AG04449 (cell line): Measurements from ENCODE around the gene LUC7L2.
"Not testable (repeated sequence)": the region's sequence is repeated elsewhere in the genome, so short reads cannot be mapped to it uniquely, and the experiment has no call there.

Experiments used
- CTCF ChIA-PET: fragments of 350-600 bp; formaldehyde crosslinking; extraction: SDS; loops from one replicate; lab custom pipeline; 2021; ENCODE audit warnings: antibody characterized with exemption; lab: Yijun Ruan, JAX
- POLR2A ChIA-PET: fragments of 400-600, 350-600 bp; formaldehyde crosslinking; extraction: SDS; loops from one replicate; lab custom pipeline; 2020; ENCODE audit warnings: antibody characterized with exemption, inconsistent platforms; lab: Yijun Ruan, JAX
- DNase-seq: peaks from one replicate; pipeline ENCODE4 v3.0.0-alpha.2; 2010; ENCODE audit warnings: low read depth, low spot score
- H3K4me3 ChIP-seq: 2 replicates; pipeline ENCODE4 v1.5.1; 2011; ENCODE audit warnings: low read depth, mild to moderate bottlenecking, control low read depth, low read length
- TF ChIP-seq, protein P1 (sequence below): IDR thresholded peaks from one replicate; pipeline ENCODE4 v1.5.1; 2011; ENCODE audit warnings: mild to moderate bottlenecking, moderate library complexity, low read length, control low read depth, inconsistent platforms; ENCODE audit not compliant: insufficient read depth; ENCODE audit errors: missing control alignments

The LUC7L2 gene, protein sequence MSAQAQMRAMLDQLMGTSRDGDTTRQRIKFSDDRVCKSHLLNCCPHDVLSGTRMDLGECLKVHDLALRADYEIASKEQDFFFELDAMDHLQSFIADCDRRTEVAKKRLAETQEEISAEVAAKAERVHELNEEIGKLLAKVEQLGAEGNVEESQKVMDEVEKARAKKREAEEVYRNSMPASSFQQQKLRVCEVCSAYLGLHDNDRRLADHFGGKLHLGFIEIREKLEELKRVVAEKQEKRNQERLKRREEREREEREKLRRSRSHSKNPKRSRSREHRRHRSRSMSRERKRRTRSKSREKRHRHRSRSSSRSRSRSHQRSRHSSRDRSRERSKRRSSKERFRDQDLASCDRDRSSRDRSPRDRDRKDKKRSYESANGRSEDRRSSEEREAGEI

DNA sequence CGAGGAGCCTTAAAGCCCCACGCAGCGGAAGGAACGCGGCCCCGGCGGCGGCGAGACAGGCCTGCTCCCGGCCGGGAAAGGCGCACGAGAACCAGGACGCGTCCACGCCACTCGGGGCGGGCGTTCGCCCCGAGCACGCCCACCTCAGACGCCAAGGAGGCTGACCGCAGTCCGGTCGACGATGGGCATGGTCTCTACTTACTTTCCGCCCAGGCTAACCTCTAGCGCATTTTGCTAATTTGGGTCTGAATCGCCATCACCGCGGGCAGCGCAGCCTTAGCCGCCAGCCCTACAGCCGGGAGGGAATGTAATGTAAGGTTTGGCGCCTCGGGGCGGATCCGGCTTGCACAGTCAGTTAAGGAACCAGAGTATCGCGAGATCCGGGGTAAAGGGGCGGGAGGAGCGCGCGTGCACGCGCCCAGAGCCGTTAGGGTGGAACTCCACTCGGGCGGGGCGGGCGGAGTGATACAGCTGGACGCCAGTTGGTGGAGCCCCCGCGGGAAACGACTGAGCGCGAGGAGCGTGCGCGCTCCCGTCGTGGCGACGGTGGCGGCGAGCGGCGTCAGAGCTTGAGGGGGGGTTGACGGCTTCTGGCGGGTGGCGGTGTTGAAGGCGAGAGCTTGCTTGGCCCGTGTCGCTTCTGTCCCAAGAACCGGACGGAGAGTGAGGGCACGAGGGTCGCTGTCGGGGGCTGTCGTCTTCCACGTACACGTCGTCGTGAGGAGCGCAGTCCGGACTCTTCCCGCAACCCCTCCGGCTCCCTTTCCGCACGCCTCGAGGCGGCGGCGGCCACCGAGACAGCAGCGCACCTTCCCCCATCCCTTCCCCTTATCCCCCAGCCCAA, at the start of gene LUC7L2:
Gene LUC7L2, plus strand, starts transcription at position 529 of the 844 bp plus-strand sequence. CDS start 368 bp downstream, outside the sequence.
- ChIA-PET POLR2A (interaction anchor here (0.6 to 1.0 kb wide), 8 partner anchors 9 to 817 kb away, joined by 3 to 6 read pairs (median 4); partner anchors contain the start of gene KDM7A), CTCF (no interaction called here)

DNA sequence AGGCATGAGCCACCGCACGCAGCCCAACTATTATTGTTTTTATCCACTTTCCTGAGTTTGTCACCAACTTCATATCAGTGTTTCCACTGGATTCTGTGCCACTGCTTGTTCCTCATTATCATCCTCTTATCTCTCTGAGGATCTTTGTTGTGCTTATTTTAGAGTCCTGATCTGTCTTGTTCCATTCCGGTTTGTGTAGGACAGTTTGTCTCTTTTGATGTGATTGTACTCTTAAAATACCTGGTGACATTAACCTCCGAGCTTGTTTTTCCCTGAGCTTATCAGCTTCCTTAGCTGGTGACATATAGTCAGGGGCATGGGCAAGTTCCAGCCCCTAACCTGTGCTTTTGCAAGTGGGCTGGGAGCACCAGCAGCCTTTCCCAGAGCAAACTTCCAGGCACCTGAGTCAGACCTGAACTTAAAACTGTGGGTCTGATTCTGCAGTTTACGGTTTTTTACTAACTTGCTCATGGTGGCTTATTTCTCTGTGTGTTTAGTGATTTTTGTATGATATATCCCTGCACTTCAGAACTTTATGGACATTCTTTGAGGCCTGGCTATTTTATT, 41.7 kb upstream of the LUC7L2 start:
- H3K4me3 ChIP-seq, result no peak overlapping the region
- no peak for DNase-seq
- POLR2A ChIA-PET, result no interaction called here
- TF ChIP-seq, protein P1, sequence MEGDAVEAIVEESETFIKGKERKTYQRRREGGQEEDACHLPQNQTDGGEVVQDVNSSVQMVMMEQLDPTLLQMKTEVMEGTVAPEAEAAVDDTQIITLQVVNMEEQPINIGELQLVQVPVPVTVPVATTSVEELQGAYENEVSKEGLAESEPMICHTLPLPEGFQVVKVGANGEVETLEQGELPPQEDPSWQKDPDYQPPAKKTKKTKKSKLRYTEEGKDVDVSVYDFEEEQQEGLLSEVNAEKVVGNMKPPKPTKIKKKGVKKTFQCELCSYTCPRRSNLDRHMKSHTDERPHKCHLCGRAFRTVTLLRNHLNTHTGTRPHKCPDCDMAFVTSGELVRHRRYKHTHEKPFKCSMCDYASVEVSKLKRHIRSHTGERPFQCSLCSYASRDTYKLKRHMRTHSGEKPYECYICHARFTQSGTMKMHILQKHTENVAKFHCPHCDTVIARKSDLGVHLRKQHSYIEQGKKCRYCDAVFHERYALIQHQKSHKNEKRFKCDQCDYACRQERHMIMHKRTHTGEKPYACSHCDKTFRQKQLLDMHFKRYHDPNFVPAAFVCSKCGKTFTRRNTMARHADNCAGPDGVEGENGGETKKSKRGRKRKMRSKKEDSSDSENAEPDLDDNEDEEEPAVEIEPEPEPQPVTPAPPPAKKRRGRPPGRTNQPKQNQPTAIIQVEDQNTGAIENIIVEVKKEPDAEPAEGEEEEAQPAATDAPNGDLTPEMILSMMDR, result no peak
- CTCF ChIA-PET, result no interaction called here

More for the DNA sequence above, at the start of gene LUC7L2:
- peak; percentile 89 for DNase-seq
- TF ChIP-seq, protein P1, result no peak
- peak within 1 kb of the TSS; percentile 100 for H3K4me3 ChIP-seq

DNA sequence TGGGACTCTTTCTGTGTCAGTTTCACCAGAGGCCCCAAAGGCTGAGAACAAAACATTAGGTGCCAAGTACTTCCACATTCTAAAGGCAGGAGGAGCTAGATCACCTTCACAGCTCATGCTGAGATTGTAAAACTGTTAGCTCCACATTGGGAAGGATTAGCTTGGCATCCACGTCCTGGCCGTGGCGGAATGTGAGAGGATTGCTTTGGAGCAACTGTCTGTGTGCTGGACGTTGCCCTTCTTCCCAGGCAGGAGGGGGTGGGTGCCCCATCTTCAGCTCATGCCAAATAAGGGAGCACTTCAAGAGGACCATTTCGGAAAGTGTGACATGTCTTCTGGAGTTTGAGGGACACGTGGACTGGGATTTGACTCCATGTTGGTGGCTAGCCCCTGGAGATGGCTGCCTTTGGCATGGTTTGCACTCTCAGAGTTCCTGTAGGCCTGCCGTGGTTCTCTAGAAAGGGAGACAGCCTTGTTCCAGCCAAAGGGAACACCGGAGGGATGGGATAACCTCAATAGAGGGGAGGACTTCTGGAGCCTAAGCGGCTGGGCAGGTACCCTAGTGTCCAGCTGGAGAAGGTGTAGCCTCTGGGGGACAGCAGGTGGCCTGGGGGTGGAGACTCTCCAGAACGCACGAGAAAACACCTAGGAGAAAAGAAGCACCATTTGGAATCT, 38.5 kb upstream of the LUC7L2 start:
- POLR2A ChIA-PET, result no interaction called here
- H3K4me3 ChIP-seq, result no peak overlapping the region
- no peak for DNase-seq
- TF ChIP-seq, protein P1, result peak; percentile 35
- CTCF ChIA-PET, result interaction anchor here (0.7 to 2.2 kb wide), 7 partner anchors 10 to 27 kb away, joined by 3 to 7 read pairs (median 3); no protein-coding TSS in a partner anchor

DNA sequence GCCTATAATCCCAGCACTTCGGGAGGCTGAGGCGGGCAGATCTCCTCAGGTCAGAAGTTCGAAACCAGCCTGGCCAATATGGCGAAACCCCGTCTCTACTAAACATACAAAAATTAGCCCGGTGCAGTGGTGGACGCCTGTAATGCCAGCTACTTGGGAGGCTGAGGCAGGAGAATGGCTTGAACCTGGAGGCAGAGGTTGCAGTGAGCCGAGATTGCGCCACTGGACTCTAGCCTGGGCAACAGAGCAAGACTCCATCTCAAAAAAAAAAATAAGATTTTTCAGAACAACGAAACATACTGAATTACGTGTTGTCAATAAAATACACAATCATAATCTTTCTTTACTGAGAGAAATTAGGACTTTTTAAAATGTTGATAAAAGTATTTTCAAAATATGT, 35.0 kb upstream of the LUC7L2 start:
- DNase-seq, H3K4me3 ChIP-seq, POLR2A ChIA-PET: not testable (repeated sequence)
- CTCF ChIA-PET, result interaction anchor here (1.2 to 2.3 kb wide), 2 partner anchors 10 to 13 kb away, joined by 4 to 5 read pairs; no protein-coding TSS in a partner anchor

DNA sequence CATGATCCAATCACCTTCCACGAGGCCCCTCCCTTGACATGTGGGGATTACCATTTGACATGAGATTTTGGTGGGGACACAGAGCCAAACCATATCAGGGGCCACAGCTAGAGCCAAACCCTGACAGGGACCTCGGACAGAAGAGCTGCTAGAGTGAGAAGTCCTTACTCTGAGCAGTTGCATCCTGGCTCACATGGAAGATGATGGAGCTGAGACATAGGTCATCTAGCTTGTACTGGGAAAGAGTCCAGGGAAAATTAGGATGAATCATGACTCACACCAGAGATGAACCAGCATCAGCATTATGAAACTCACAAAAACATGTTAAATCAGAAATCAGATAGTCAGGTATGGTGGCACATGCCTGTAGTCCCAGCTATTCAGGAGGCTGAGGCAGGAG, 31.3 kb upstream of the LUC7L2 start:
- POLR2A ChIA-PET, result interaction anchor here (0.6 kb wide), 1 partner anchor 732 kb away, joined by 4 read pairs; no protein-coding TSS in a partner anchor
- no peak overlapping the region for H3K4me3 ChIP-seq
- DNase-seq, result peak; percentile 67
- CTCF ChIA-PET, result interaction anchor here (1.3 kb wide), 1 partner anchor 11 kb away, joined by 16 read pairs; no protein-coding TSS in a partner anchor
- TF ChIP-seq, protein P1, result no peak

DNA sequence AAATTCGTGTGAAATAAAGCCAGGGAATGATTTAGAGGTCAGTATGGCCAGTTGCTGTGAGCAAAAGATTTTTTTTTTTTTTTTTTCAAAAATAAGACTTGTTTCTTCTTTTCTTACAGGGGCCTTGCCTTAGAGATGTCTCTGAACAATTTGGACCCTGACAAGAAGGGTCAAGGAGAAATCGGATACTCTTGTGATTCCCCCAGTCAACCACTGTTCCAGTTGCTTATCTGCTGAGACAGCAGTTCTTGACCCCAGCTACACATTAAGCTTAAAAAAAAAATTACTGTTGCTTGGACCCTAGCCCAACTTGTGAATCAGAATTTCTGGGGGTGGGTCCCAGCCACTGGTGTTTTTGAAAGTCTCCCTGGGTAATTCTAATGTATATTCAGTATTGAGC, 30.6 kb upstream of the LUC7L2 start:
- H3K4me3 ChIP-seq, result no peak overlapping the region
- ChIA-PET POLR2A (no interaction called here), CTCF (interaction anchor here (2.8 kb wide), 1 partner anchor 10 kb away, joined by 15 read pairs; no protein-coding TSS in a partner anchor)
- TF ChIP-seq, protein P1, result no peak
- no peak for DNase-seq
